M059J (cell line): ENCODE results near the gene DNMBP. TPM values are rescaled to one million over a fixed set of nuclear protein-coding genes. Genes with fewer than 3 reads are reported as not detected.
"Not testable (repeated sequence)": the region's sequence is repeated elsewhere in the genome, so short reads cannot be mapped to it uniquely, and the experiment has no call there.

Experiments
- DNase-seq: peaks from one replicate; pipeline ENCODE4 v3.0.0-alpha.2; 2012; ENCODE audit warnings: low read depth
- total RNA-seq: library from RNA; depleted of rRNA; stranded (reverse); fragments of >200 nt; shearing (Covaris generic); gene quantifications from 2 replicates; pipeline ENCODE4 v1.2.3, GENCODE V29; 2014

DNMBP gene
- total RNA-seq, 1 experiment from 2014 or later = 29.4 TPM

GRCh38 chr10:100020142-100020885 is 10.6 kb upstream of the DNMBP start:
- DNase-seq = no peak

DNA sequence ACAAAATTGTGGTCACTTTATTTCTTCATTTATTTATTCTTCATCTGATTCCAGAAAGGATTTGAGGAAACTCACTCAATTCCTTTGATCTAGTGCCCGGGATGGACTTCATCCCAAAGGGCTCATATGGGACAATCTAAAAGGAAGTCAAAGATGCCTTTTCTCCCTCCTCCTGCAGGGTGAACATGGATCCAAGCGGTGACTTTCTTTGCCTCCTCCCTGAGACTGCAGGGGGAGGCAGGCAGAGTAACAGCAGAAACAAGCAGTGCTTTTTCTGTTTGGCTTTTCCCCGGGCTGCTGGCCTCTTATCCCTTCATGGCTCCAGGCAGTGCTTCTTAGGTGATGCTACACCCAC is 10.0 kb upstream of the DNMBP start:
- no peak for DNase-seq

- DNase-seq = no peak
These were observed 4.5 kb upstream of the DNMBP start for GRCh38 chr10:100014071-100014762.

DNA sequence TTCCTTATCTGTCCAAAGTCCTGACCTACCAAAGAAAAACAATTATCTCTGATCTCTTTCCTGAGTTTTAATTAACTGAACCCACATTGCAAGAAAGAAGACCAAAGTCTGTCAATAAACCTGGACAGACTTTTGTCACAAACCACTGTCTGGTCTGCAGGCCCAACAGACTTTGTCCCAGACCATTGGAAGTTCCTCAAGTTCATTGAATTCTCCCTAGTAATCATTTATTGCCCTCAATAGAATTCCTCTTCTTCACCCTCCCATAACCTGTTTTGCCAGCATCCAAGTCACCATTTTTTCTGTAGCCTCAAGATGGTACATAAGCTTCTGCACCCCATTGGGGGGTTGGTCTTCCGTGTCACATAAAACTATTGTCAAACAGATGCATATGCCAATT is 3.9 kb upstream of the DNMBP start:
- DNase-seq = no peak

DNA sequence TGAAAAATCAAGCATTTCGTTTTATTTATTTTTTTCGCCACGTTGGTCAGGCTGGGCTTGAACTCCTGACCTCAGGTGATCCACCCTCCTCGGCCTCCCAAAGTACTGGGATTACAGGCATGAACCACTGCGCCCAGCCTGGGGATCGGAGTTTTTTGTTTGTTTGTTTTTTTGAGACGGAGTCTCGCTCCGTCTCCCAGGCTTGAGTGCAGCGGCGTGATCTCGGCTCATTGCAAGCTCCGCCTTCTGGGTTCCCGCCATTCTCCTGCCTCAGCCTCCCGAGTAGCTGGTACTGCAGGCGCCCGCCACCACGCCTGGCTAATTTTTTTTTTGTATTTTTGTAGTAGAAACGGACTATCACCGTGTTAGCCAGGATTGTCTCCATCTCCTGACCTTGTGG is 2.2 kb upstream of the DNMBP start:
- DNase-seq = not testable (repeated sequence)

DNA sequence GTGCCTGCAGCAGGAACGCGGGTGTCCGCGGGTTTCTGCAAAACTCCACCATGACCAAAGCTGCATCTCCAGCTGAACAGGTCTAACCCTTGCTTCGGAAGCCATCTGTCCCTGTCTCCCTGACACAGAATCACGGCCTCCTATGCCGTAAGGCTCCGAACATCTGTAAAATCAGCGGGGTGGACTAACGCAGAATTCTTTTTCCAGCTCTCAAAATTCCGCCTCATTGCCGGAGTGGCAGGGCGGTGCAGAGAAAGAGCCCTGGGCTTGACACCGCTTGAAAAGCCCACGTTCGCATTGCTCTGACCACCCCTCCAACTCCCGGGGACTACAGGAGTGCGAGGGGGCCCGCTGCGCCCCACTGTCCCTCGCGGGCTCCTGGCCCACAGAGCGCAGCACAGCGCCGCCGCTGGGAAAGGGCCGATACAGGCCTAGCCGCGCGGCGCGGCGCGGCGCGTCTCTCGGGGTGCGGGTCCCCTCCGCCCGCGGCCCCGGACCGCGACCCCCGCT is 409 bp downstream of the DNMBP start:
- DNase-seq = peak; percentile 53

- DNase-seq = peak; percentile 30
These were observed 952 bp downstream of the DNMBP start for GRCh38 chr10:100008708-100009282.

DNA sequence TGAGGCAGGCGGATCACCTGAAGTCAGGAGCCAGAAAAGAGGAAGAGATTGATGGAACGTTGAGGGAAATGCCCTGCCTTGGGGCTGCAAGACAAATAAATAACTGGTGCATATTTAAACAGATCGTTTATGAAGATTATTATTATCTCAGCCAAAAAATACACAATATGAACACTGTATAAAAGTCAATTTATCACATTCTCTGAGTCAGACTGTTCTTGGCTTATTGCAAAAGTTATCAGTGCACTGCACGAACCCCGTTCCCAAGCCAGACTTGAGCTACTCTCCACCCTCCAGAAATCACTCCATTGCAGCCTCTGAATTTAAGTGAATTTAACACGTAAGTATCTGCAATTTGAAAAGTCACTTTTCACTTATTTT is 1.6 kb downstream of the DNMBP start:
- DNase-seq = peak; percentile 58

GRCh38 chr10:100007231-100008141 is 2.3 kb downstream of the DNMBP start:
- peak; percentile 20 for DNase-seq

GRCh38 chr10:100006243-100006886 is 3.4 kb downstream of the DNMBP start:
- peak; percentile 98 for DNase-seq

DNA sequence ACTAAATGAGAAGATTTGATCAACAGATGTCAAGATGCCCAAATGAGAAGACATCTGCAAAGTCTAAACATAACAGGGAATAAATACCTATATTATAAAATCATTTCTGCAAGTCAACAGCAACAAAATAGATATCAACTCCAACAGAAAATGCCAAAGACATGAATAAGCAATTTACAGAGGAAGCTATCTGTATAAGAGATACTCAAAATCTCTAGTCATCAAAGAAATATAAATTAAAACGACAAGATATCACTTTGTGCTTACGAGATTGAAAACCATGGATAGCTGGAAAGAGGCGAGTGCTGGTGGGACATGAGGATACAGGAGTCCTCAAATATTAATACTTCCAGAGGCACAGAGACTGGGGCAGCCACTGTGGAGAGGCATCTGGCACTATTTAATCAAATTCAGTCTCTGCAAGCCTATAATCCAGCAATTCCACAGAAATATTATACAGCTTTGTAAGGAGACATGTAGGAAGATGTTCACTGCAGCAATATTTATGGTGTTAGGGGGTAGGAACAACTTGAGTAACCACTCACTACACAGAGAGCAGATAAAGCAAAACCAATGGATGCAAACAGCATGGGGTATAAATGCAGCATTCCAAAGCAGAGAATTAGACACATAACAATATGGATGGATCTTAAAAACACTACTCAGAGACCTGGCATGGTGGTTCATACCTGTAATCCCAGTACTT is 4.8 kb downstream of the DNMBP start:
- DNase-seq = no peak

DNA sequence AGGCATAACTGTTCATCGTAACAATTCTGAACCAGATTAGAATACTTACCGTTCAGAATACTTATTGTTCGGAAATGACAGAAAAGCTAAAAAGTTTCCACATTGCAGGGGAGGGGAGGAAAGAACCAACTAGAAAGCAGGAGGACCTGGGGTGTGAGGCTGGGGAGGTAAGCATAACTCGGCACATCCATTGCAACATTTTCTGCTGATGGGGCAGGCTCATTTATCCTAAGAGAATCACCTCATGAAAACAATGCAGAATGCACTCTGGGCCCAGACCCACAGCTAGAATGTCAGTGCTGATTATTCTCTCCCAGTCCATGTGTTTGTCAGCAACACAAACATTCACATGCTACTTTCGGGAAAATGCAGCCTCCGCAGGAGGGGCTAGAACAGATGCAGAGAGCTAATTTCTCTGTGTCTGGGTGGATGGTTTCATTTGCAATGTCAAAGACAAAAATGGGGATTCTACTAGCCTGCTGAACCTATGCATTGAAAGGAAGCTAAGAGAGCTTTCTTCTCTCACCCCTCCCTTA is 9.6 kb downstream of the DNMBP start:
- no peak for DNase-seq

DNA sequence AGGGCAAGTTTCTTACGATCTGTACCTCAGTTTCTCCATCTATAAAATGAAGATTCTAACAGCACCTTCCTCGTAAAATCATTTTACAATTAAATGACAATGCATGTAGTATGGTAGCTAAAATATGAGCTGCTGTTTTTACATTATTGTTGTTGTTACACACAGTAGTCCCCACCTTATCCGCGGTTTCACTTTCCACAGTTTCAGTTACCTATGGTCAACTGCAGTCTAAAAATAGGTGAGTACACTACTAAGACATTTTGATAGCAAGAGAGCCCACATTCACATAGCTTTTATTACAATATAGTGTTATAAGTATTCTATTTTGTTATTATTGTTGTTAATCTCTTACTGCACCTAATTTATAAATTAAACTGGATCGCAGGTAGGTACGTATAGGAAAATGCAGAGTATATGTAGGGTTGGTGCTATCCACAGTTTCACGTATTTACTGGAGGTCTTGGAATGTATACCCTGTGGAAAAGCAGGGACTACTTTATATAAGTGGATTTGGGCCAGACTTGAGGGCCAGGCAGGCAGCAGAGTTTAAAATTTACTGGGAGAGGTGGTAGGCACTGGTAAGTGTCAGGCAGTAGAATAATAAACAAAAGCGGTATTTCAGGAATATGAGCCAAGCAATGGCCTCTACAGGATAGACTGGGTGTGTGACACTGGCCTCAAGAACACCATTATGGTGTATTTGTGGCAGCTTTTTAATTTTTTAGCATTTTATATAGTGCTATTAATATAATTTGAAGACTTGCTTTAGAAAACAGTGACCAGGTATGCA is 10.2 kb downstream of the DNMBP start:
- DNase-seq = no peak

DNA sequence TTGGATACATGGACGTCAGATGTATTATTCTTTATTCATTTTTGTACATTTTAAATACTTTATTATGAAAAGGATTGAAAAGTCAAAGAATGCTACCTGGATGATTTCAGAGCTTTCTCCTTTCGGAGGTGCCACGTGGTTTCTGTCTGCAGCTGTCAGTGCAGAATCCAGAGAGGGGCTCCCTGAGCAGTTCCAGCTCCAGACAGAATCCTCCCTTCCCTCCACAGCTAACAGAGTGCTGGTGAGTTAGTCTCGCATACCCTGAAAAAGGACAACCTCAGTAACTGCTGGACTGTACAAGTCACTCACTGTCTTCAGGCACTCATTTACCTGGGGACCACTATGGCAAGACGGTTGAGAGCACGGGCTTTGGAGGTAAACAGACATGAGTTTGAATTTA is 10.9 kb downstream of the DNMBP start:
- DNase-seq = no peak

DNA sequence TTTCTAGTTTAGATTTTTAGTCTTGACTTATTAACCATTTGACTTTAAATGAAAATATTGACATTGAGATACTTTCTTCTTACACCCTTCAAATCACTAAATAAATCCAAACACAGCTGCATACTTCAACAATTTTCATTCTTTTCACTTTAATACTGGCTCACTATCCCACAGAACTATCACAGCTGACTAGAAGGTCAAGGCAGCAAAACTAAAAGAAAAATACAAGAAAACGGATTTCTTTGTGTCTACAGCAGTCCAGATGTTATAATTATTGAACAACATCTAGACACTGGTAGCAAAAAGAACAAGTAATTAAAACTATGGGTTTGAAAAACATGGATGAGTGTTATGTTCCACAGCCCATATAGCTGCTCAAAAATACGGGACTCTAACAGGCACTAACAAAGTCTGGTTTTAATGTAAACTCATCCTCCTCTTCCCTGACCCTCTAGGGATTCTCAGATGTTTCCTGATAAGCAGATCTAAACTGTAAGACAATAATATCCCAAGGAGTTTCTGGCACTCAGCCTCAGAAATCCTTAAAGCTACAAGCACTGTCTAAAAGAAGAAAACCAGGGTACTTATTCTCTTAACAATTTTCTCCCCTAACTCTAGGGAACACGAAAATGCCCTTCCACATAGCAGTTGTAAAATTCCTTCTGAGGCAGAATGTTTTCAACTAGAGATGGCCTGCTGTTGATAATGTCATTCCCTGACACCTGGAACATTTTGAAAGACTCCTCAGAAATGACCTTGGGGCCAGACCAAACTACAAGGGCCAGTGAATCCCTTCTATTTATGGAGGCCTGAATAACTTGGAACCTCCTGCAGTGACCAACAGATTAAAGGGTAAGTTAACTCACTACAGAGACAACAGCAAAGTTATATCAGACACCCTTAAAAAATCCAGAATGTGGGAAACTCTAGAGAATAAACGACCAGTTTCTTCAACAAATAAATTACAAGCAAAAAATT is 12.8 kb downstream of the DNMBP start:
- peak; percentile 69 for DNase-seq

- no peak for DNase-seq
These were observed 14.0 kb downstream of the DNMBP start for GRCh38 chr10:99995713-99996112.

GRCh38 chr10:99995269-99995668 is 14.5 kb downstream of the DNMBP start:
- no peak for DNase-seq

- no peak for DNase-seq
These were observed 14.9 kb downstream of the DNMBP start for GRCh38 chr10:99994801-99995200.
